GM19468 (cell line): ENCODE results near the gene DMBX1.

Experiments
- ATAC-seq: cut with Tn5 transposase; IDR thresholded peaks from one replicate; pipeline ENCODE4 v1.9.1; 2021; ENCODE audit warnings: mild to moderate bottlenecking, moderate library complexity, moderate number of reproducible peaks; ENCODE audit not compliant: unreplicated experiment; ENCODE audit errors: extremely low read depth

DMBX1 gene

GRCh38 chr1:46458846-46459245 lies 30.8 kb upstream of the DMBX1 start:
- ATAC-seq = no peak

GRCh38 chr1:46459315-46459714 lies 30.3 kb upstream of the DMBX1 start:
- ATAC-seq = no peak

- ATAC-seq = no peak
These were observed 28.4 kb upstream of the DMBX1 start for GRCh38 chr1:46461017-46461808.

- ATAC-seq = no peak
These were observed 27.7 kb upstream of the DMBX1 start for GRCh38 chr1:46461809-46462448.

- no peak for ATAC-seq
These were observed 25.6 kb upstream of the DMBX1 start for GRCh38 chr1:46464013-46464548.

GRCh38 chr1:46464915-46465314 lies 24.7 kb upstream of the DMBX1 start:
- no peak for ATAC-seq

GRCh38 chr1:46465981-46466476 lies 23.6 kb upstream of the DMBX1 start:
- no peak for ATAC-seq

GRCh38 chr1:46466477-46467182 lies 23.0 kb upstream of the DMBX1 start:
- no peak for ATAC-seq

GRCh38 chr1:46467183-46467504 lies 22.5 kb upstream of the DMBX1 start:
- no peak for ATAC-seq

GRCh38 chr1:46469881-46470280 lies 19.8 kb upstream of the DMBX1 start:
- no peak for ATAC-seq

- ATAC-seq = no peak
These were observed 17.7 kb upstream of the DMBX1 start for GRCh38 chr1:46471848-46472492.

- ATAC-seq = no peak
These were observed 17.0 kb upstream of the DMBX1 start for GRCh38 chr1:46472498-46473181.

GRCh38 chr1:46473991-46474390 lies 15.6 kb upstream of the DMBX1 start:
- no peak for ATAC-seq

GRCh38 chr1:46474570-46474969 lies 15.1 kb upstream of the DMBX1 start:
- no peak for ATAC-seq

- no peak for ATAC-seq
These were observed 13.0 kb upstream of the DMBX1 start for GRCh38 chr1:46476673-46477072.

GRCh38 chr1:46477153-46477929 lies 12.3 kb upstream of the DMBX1 start:
- ATAC-seq = no peak

- ATAC-seq = no peak
These were observed 10.7 kb upstream of the DMBX1 start for GRCh38 chr1:46478721-46479485.

- no peak for ATAC-seq
These were observed 9.8 kb upstream of the DMBX1 start for GRCh38 chr1:46479744-46480350.
